ENCODE results near the gene KCNH5. TPM values are rescaled to one million over a fixed set of nuclear protein-coding genes. Genes with fewer than 3 reads are reported as not detected.

KCNH5 gene, protein sequence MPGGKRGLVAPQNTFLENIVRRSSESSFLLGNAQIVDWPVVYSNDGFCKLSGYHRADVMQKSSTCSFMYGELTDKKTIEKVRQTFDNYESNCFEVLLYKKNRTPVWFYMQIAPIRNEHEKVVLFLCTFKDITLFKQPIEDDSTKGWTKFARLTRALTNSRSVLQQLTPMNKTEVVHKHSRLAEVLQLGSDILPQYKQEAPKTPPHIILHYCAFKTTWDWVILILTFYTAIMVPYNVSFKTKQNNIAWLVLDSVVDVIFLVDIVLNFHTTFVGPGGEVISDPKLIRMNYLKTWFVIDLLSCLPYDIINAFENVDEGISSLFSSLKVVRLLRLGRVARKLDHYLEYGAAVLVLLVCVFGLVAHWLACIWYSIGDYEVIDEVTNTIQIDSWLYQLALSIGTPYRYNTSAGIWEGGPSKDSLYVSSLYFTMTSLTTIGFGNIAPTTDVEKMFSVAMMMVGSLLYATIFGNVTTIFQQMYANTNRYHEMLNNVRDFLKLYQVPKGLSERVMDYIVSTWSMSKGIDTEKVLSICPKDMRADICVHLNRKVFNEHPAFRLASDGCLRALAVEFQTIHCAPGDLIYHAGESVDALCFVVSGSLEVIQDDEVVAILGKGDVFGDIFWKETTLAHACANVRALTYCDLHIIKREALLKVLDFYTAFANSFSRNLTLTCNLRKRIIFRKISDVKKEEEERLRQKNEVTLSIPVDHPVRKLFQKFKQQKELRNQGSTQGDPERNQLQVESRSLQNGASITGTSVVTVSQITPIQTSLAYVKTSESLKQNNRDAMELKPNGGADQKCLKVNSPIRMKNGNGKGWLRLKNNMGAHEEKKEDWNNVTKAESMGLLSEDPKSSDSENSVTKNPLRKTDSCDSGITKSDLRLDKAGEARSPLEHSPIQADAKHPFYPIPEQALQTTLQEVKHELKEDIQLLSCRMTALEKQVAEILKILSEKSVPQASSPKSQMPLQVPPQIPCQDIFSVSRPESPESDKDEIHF
- under 1 TPM in 1 of 2 donors, not detected in 1; 0.06 TPM for total RNA-seq
- long read RNA-seq = 0 reads

DNA sequence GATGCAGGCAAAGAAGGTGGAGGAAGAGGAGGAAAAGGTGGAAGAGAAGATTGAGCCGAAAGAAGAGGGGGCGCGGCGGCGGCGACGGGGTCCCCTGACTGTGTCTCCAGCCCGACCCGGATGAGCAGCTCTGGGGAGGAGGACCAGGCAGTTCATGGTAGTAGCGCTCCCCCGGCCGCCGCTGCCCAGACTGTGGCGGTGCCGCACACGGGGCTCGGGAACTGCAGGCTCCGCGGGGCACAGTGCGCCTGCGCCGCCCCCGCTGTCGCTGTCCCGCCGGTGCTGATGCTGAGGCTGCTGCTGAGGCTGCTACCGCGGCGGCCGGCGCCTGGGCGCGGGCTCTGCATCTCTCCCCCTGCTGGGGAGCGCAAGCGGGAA is at the start of gene KCNH5:
Gene KCNH5, minus strand, starts transcription at position 225 of the 378 bp plus-strand sequence. CDS start 272 bp downstream, outside the sequence.
- intact Hi-C loops (cut with DNase I, micrococcal nuclease) = no loop called here
- no peak for DNase-seq
- no peak for ATAC-seq

- no peak for DNase-seq
- ATAC-seq = no peak
- intact Hi-C loops (cut with DNase I, micrococcal nuclease) = no loop called here
Observed at GRCh38 chr14:63091394-63091996, 46.2 kb upstream of the KCNH5 start.

DNA sequence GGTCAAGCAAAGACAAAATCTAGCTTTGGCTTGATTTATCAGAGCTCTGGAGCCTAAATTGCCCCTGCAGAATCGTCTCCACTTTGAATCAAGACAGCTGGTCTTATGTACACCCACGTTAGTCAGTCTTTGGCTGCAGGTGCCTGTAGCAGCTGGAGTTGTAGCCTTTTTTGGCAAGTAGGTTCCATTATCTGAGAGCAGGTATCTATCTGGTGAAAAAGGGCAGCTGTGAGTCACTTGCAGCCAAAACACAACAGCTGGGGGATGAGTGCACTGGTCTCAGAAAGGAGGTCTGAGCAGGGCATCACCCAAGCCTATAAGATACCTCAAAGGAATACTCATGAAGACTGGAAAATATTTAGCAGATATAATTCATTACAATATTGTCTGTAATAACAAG is 43.6 kb upstream of the KCNH5 start:
- intact Hi-C loops (cut with DNase I, micrococcal nuclease) = no loop called here
- ATAC-seq (no peak), DNase-seq (no peak)

DNA sequence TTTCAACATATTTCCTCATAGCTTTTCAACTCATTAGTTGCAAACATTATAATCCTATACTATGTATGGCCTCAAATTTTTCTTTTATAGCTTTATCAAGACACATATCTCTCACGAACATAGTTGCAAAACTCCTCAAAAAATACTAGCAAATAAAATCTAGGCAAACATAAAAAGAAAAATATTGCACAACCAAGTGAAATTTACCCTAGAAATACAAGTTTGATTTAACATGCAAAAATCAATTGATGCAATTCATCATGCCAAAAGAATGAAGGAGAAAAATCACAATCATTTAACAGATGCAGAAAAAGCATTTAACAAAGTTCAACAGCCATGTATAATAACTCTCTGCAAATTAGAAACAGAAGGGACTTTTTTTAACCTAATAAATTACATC is 33.3 kb upstream of the KCNH5 start:
- intact Hi-C loops (cut with DNase I, micrococcal nuclease) = no loop called here
- no peak for DNase-seq
- no peak for ATAC-seq

DNA sequence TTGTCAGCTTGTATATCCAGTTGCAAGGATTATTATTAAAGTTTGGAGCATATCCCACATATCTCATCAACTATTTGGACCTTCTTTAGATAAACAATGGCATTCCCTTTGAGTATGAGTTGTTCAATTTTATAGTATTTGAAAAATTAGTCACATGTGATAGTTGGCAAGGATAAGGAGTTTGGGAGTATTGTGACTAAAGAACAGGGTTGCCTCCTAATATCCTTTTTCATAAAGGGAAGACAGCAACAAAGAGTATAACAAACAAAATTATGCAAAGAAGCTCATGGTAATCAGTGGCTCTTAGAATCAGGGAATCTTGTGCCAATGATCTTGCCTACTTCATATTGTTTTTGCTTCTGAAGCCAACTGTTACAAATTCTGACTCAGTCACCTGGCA is 31.2 kb upstream of the KCNH5 start:
- DNase-seq = no peak
- intact Hi-C loops (cut with DNase I, micrococcal nuclease) = no loop called here
- ATAC-seq = no peak

DNA sequence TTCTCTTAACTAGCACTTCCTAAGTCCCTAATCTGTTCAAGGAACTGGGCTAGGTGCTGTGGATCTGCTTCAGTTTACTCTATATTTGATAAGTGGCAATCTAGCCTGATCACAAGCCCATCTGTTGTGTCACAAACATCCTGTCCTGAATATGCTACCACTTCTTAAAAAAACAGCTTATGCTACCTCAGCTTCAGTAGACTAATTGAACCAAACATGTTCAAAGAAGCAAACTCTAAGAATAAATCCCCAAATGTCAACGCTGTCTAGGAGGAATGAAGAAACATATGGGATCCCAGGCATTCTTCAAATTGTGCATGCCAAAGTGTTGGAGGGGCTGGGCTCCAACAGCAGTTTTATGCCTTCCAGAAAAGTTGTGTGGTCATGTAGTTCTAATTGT is 10.4 kb upstream of the KCNH5 start:
- intact Hi-C loops (cut with DNase I, micrococcal nuclease) = no loop called here
- ATAC-seq (no peak), DNase-seq (no peak)

- intact Hi-C loops (cut with DNase I, micrococcal nuclease) = no loop called here
- no peak for DNase-seq
- ATAC-seq = no peak
Observed at GRCh38 chr14:63051992-63052391, 6.7 kb upstream of the KCNH5 start.

GRCh38 chr14:63051301-63051700 is 6.0 kb upstream of the KCNH5 start:
- DNase-seq = no peak
- intact Hi-C loops (cut with DNase I, micrococcal nuclease) = no loop called here
- ATAC-seq = no peak

DNA sequence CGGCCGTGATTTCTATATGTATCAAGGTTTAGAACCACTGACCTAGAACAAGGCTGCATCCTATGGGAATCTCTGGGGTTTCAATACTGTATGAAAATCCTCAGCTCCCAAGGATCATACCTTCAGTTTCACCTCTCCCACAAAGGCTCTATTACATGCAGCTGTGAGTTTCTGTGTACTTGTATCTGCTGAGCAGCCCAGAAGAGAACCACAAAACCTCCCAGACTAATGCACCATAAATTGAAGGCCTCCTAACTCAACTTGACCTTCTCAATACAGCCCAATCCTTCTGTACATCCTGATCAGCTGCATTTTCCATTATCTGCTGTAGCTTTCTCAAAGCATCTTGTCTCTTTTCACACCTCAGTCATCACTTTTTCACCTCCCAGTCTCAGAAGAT is 5.4 kb upstream of the KCNH5 start:
- intact Hi-C loops (cut with DNase I, micrococcal nuclease) = no loop called here
- DNase-seq (no peak), ATAC-seq (no peak)

GRCh38 chr14:63046339-63047268 is 1.3 kb upstream of the KCNH5 start:
- intact Hi-C loops (cut with DNase I, micrococcal nuclease) = no loop called here
- no peak for ATAC-seq
- DNase-seq = no peak

DNA sequence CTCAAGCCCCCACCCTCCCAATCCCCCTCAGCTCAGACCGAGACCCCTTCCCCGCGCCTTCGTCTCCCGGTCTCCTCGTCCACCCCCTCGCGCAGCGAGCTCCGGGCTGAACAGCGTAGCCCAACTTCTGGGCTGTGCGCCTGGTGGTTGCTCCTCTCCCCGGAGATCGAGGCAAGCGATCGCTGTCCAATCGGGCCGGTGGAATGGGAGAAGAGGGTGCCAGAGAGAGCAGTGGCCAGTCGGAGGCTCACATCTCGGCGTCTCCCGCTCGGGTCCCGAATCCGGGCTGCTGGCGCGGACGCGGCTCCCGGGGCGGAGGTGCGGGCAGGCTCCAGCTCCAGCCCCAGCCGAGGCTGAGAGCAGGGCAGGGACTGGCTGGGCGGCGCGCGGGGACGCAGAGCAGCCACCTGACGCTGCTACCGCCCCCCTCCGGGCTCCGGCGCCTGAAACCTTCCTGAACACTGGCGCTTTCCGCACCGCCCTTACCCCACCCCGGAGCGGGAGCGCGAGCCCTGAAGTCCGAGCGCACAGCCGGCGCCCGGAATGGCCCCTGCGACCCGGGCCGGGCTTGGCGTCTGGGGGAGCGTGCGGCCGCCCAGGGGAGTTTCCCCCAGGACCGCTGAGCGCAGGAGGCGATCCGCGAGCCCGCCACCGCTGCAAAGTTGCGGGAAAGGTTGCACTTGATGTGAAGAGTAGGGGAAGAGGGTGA is 508 bp upstream of the KCNH5 start:
- DNase-seq (no peak), ATAC-seq (no peak)
- intact Hi-C loops (cut with DNase I, micrococcal nuclease) = no loop called here

DNA sequence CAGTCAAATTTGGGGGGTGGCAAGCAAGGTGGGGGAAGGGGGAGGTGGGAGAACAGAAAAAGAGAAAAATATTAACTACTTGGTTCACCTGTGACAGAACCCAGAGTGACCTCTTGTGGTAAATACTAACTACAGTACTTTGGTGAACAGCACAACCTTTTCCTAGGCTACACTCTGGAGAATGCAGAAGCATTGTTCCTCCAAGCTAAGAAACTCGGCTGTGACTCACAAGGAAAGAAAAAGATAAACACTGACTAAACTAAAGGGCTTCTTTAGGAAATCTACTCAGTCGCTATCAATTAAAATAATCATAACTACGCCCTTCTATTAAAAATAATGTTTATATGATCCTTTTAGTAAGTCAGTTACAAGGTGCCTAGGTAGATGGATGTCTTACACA is 5.4 kb downstream of the KCNH5 start:
- DNase-seq (no peak), ATAC-seq (no peak)
- intact Hi-C loops (cut with DNase I, micrococcal nuclease) = no loop called here

DNA sequence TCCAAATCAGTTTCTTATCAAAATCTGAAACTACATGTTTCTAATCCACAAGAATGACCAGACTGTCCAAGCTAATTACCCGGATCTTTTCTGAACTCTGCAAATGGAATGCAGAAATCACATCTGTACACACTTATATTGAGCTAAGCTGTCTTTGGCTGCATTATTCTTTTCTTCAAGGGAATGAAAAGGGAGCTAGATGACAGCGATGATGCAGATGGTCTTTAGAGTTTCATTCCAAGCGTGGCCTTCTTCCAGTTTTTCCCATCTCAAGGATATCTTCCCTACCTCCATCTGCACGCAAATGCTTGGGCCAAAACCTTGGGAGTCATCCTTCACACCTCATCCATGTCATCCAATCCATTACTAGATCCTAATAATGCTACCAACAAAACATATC is 12.6 kb downstream of the KCNH5 start:
- intact Hi-C loops (cut with DNase I, micrococcal nuclease) = no loop called here
- ATAC-seq = no peak
- DNase-seq = no peak

DNA sequence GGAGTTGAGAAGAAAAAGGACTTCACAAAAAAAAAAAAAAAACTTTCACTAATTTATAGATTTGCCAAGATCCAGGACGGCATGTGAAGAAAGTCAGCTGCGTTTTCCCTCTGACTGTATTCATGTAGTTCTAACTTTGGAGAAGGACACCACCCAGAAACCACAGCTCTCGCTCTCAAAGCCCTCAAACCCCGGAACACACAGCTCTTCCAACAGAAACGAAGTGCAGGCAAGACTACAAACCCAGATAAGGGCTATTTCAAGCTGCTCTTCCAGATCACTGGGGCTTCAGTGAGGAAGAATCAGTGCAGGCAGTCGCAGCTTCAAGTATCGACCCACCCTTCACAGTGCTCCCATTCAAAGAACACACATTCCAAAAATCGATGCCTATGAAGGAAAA is 13.2 kb downstream of the KCNH5 start:
- DNase-seq = no peak
- no peak for ATAC-seq
- intact Hi-C loops (cut with DNase I, micrococcal nuclease) = no loop called here

DNA sequence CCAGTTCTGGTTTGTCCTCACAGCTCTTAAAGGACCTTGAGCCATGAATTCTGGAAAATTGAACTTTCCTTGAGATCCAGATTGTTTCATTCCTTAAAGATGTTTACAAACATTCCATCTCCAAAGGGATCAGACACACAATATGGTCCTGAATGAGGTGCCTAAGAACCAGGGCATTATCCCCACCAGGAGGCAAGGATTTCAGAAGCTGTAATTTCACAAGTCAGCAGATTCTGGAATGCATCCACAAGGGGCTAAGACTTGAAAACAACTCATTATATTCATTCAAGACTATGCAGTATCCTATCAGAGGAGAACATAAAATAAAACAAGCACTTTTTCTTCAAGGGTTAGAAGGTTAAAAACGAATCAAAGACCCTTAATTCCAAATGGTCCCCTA is 15.1 kb downstream of the KCNH5 start:
- DNase-seq (no peak), ATAC-seq (no peak)
- intact Hi-C loops (cut with DNase I, micrococcal nuclease) = no loop called here

- intact Hi-C loops (cut with DNase I, micrococcal nuclease) = no loop called here
- DNase-seq (no peak), ATAC-seq (no peak)
Observed at GRCh38 chr14:63027719-63028118, 17.5 kb downstream of the KCNH5 start.

GRCh38 chr14:63026491-63026890 is 18.8 kb downstream of the KCNH5 start:
- DNase-seq (no peak), ATAC-seq (no peak)
- intact Hi-C loops (cut with DNase I, micrococcal nuclease) = no loop called here

- ATAC-seq (no peak), DNase-seq (no peak)
- intact Hi-C loops (cut with DNase I, micrococcal nuclease) = no loop called here
Observed at GRCh38 chr14:63014621-63015020, 30.6 kb downstream of the KCNH5 start.

Data from left colon (tissue), 2 donors.